Measurements from ENCODE around the gene UBE2L3. TPM values are rescaled to one million over a fixed set of nuclear protein-coding genes. Genes with fewer than 3 reads are reported as not detected.

UBE2L3 gene
- total and polyA plus RNA-seq, 2 of the 8 experiments (the other 6 are each of a cell fraction or from before 2014, with no cell fraction given) = 63.5 to 90.0 TPM

DNA sequence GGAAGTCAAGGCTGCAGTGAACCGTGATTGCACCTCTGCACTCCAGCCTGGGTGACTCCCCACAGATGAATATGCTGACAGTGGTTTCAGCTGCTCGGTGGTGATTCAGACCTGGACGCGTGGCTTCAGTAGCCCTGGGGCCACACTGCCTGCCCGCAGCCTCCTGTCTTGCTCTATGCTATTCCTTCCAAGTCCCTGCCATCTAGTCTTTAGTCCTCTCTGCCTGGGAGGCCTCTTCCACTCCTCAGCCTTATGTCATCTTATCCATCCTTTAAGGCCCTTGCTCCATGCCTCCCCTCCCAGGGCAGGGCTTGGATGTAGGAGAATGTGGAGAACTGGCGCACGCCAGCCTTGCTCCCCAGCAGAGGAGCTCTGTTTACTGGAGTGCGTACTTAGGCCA, 39.3 kb downstream of the UBE2L3 start:
- CTCF ChIA-PET (ENCODE audit: partially characterized antibody) = interaction anchor here (1.6 to 6.6 kb wide), 6 partner anchors 12 to 40 kb away, joined by 11 to 35 read pairs (median 14); partner anchors contain the start of genes SDF2L1 and YDJC
- Histone ChIP-seq H3K18ac (ENCODE audit: extremely low read depth, low read length) (no peak overlapping the region), H2AFZ (ENCODE audit: low read length) (no peak overlapping the region), H3K4me3 (ENCODE audit: extremely low read depth in 1 of 4, insufficient read depth in 2 of 4, low read depth in 3 of 4, low read length in 4 of 4) (no peak overlapping the region), H3K79me2 (ENCODE audit: control insufficient read depth in 1 of 2, insufficient read depth in 2 of 2, low read length in 2 of 2) (peaks cover 7 to 61% of the 10 kb centered on the region in 2 experiments), H3K56ac (replicated peaks; ENCODE audit: insufficient read length, low read depth, low read length) (no peak overlapping the region), H2AK5ac (ENCODE audit: low read depth, low read length) (no peak overlapping the region), H4K5ac (ENCODE audit: insufficient read length, low read depth, low read length) (no peak overlapping the region), H4K91ac (replicated peaks; ENCODE audit: insufficient read length, low read length) (no peak overlapping the region), H3K14ac (ENCODE audit: insufficient read length) (no peak overlapping the region), H2BK20ac (ENCODE audit: low read length) (no peak overlapping the region), H3K9me3 (ENCODE audit: insufficient read depth in 2 of 2, low read depth in 1 of 2, low read length in 1 of 2) (no peaks in the 10 kb centered on the region), H3K23me2 (ENCODE audit: low read depth, low read length) (no peaks in the 10 kb centered on the region; the same call in 1 of the 2 replicates), H4K8ac (ENCODE audit: extremely low read depth, insufficient read depth, low read length) (no peak overlapping the region; the same call in 1 of the 2 replicates), H3K27me3 (replicated peaks in 1 of 4; ENCODE audit: control insufficient read depth in 3 of 4, extremely low read depth in 1 of 4, insufficient read depth in 3 of 4, low read length in 3 of 4) (no peaks in the 10 kb centered on the region), H3K79me1 (ENCODE audit: low read depth, low read length) (peaks cover 17% of the 10 kb centered on the region), H3K4ac (replicated peaks; ENCODE audit: insufficient read length, low read depth, low read length) (no peak overlapping the region), H2BK5ac (ENCODE audit: low read depth, low read length) (no peak overlapping the region), H2BK120ac (replicated peaks; ENCODE audit: low read depth, low read length) (no peak overlapping the region), H3K23ac (ENCODE audit: insufficient read length) (no peak overlapping the region), H2BK12ac (ENCODE audit: low read depth, low read length) (no peak overlapping the region), H3K36me3 (ENCODE audit: control insufficient read depth in 2 of 4, insufficient read depth in 4 of 4, low read length in 3 of 4) (peaks cover 5 to 13% (median 8%) of the 10 kb centered on the region in 4 experiments; a peak in 7 of 8 replicates), H3K27ac (ENCODE audit: low read depth, low read length) (no peak overlapping the region), H3K9ac (replicated peaks in 1 of 4; ENCODE audit: extremely low read depth in 1 of 4, low read depth in 3 of 4, low read length in 3 of 4) (no peak overlapping the region), H4K20me1 (replicated peaks in 1 of 2; ENCODE audit: control insufficient read depth in 1 of 2, insufficient read depth in 2 of 2, low read length in 2 of 2) (peaks cover 27 to 31% of the 10 kb centered on the region in 2 experiments), H3K4me2 (ENCODE audit: insufficient read depth in 1 of 2, low read depth in 2 of 2, low read length in 2 of 2) (no peak overlapping the region), H3K4me1 (replicated peaks in 1 of 4; ENCODE audit: control insufficient read depth in 3 of 4, insufficient read depth in 4 of 4, low read length in 3 of 4) (no peaks in the 10 kb centered on the region), H2BK15ac (ENCODE audit: low read length) (no peak overlapping the region)
- POLR2A ChIA-PET (ENCODE audit: partially characterized antibody) = interaction anchor here (1.0 to 1.6 kb wide), 4 partner anchors 26 to 46 kb away, joined by 3 to 4 read pairs (median 4); no protein-coding TSS in a partner anchor
- DNase-seq (ENCODE audit: low read depth in 1 of 2, low spot score in 2 of 2) (no peak), FAIRE-seq (no peak)
- 96% methylated on average over 8 of the region's 8 CpGs; no CpG with 5 or more reads in 1 of the 2 experiments for WGBS, 2 experiments (ENCODE audit: extremely low coverage in 1 of 2, insufficient coverage in 1 of 2, insufficient read length in 1 of 2, insufficient replicate concordance in 2 of 2, low coverage in 1 of 2, low lambda C conversion rate in 2 of 2, missing lambda C conversion rate in 1 of 2)
- TF ChIP-seq NANOG (IDR thresholded peaks at IDR 0.05; ENCODE audit: insufficient read depth, low read depth, low read length, poor library complexity, severe bottlenecking) = no peak
- TF ChIP-seq BACH1 (IDR thresholded peaks at IDR 0.05; ENCODE audit: low read length) = no peak
- no peak for TF ChIP-seq SP1 (IDR thresholded peaks at IDR 0.05; ENCODE audit: low read depth, low read length)
- no peak for TF ChIP-seq POLR2A (IDR thresholded peaks at IDR 0.05; ENCODE audit: control extremely low read depth in 1 of 2, low read depth in 2 of 2, low read length in 2 of 2)
- TF ChIP-seq CTBP2 (IDR thresholded peaks at IDR 0.05; ENCODE audit: borderline replicate concordance, insufficient read depth, insufficient read length, low read length) = no peak
- TF ChIP-seq EGR1 (IDR thresholded peaks at IDR 0.05; ENCODE audit: borderline replicate concordance, low read depth, low read length) = no peak
- TF ChIP-seq NRF1 (IDR thresholded peaks at IDR 0.05; ENCODE audit: low read depth, low read length) = no peak
